Neural progenitor cell (in vitro differentiated cells): ENCODE measurements around the gene MARCHF4. TPM values are rescaled to one million over a fixed set of nuclear protein-coding genes. Genes with fewer than 3 reads are reported as not detected.
A peak's percentile ranks its signal among the peaks of the same experiment; 100 is the strongest.

Experiments
- DNase-seq: peaks from one replicate; pipeline ENCODE4 v3.0.0-alpha.2; 2016; ENCODE audit warnings: low spot score
- H2AFZ ChIP-seq: fragments of 200-600 bp; sonication (generic); replicated peaks from 2 replicates; pipeline ENCODE4 v1.6.1; 2016; ENCODE audit warnings: antibody characterized with exemption
- H3F3A ChIP-seq: fragments of 200-600 bp; sonication (generic); 2 replicates; pipeline ENCODE4 v1.6.1; 2016; ENCODE audit warnings: antibody characterized with exemption, low read depth
- H3K27ac ChIP-seq: fragments of 200-600 bp; sonication (generic); 2 replicates; pipeline ENCODE4 v1.5.1; 2016; ENCODE audit warnings: mild to moderate bottlenecking
- H3K27me3 ChIP-seq: fragments of 200-600 bp; sonication (generic); 2 replicates; pipeline ENCODE4 v1.6.1; 2016; ENCODE audit warnings: mild to moderate bottlenecking, moderate library complexity
- H3K36me3 ChIP-seq: fragments of 200-600 bp; sonication (generic); 2 replicates; pipeline ENCODE4 v1.5.1; 2016
- H3K4me1 ChIP-seq: fragments of 200-600 bp; sonication (generic); 2 replicates; pipeline ENCODE4 v1.6.1; 2016; ENCODE audit warnings: mixed run types
- H3K4me2 ChIP-seq: fragments of 200-600 bp; sonication (generic); 2 replicates; pipeline ENCODE4 v1.6.1; 2016
- H3K4me3 ChIP-seq: fragments of 200-600 bp; sonication (generic); 2 replicates; pipeline ENCODE4 v1.5.1; 2016
- H3K79me2 ChIP-seq: fragments of 200-600 bp; sonication (generic); 2 replicates; pipeline ENCODE4 v1.6.1; 2016; ENCODE audit warnings: low read depth
- H3K9ac ChIP-seq: fragments of 200-600 bp; sonication (generic); 2 replicates; pipeline ENCODE4 v1.6.1; 2016
- H3K9me3 ChIP-seq: fragments of 200-600 bp; sonication (generic); 2 replicates; pipeline ENCODE4 v1.5.1; 2016; ENCODE audit warnings: low read depth
- H4K20me1 ChIP-seq: fragments of 200-600 bp; sonication (generic); 2 replicates; pipeline ENCODE4 v1.6.1; 2016; ENCODE audit warnings: low read depth
- H3K27ac Mint-ChIP-seq: 3 replicates; pipeline ENCODE4 v1.8.0; 2021; ENCODE audit warnings: mixed read lengths
- H3K27me3 Mint-ChIP-seq: 2 replicates; pipeline ENCODE4 v1.8.0; 2022; ENCODE audit warnings: low read depth, mild to moderate bottlenecking, inconsistent platforms, moderate library complexity, mixed read lengths; ENCODE audit not compliant: insufficient read depth
- H3K36me3 Mint-ChIP-seq: 3 replicates; pipeline ENCODE4 v1.8.0; 2021; ENCODE audit warnings: mixed read lengths
- H3K4me1 Mint-ChIP-seq: 3 replicates; pipeline ENCODE4 v1.8.0; 2021; ENCODE audit warnings: mixed read lengths
- H3K4me3 Mint-ChIP-seq: 3 replicates; pipeline ENCODE4 v1.8.0; 2021; ENCODE audit warnings: mild to moderate bottlenecking, moderate library complexity, mixed read lengths
- H3K9me3 Mint-ChIP-seq: 3 replicates; pipeline ENCODE4 v1.8.0; 2020; ENCODE audit warnings: mixed read lengths
- CTCF ChIP-seq: fragments of 200-600 bp; sonication (generic); IDR thresholded peaks from 2 replicates; pipeline ENCODE4 v1.5.1; 2017; ENCODE audit warnings: antibody characterized with exemption, mild to moderate bottlenecking
- EZH2 ChIP-seq: fragments of 200-600 bp; sonication (generic); IDR thresholded peaks from 2 replicates; pipeline ENCODE4 v1.6.1; 2017; ENCODE audit warnings: antibody characterized with exemption, mild to moderate bottlenecking, moderate library complexity
- EZH2phosphoT487 ChIP-seq: fragments of 200-600 bp; sonication (generic); IDR thresholded peaks from 2 replicates; pipeline ENCODE4 v1.6.1; 2017; ENCODE audit warnings: antibody characterized with exemption
- total RNA-seq: library from RNA; depleted of rRNA; stranded (reverse); fragments of >200 nt; gene quantifications from 2 replicates; pipeline ENCODE4 v1.2.3, GENCODE V29; 2015; ENCODE audit warnings: low replicate concordance

Gene MARCHF4
- total RNA-seq, 1 donor from 2014 or later: 0.26 TPM

DNA sequence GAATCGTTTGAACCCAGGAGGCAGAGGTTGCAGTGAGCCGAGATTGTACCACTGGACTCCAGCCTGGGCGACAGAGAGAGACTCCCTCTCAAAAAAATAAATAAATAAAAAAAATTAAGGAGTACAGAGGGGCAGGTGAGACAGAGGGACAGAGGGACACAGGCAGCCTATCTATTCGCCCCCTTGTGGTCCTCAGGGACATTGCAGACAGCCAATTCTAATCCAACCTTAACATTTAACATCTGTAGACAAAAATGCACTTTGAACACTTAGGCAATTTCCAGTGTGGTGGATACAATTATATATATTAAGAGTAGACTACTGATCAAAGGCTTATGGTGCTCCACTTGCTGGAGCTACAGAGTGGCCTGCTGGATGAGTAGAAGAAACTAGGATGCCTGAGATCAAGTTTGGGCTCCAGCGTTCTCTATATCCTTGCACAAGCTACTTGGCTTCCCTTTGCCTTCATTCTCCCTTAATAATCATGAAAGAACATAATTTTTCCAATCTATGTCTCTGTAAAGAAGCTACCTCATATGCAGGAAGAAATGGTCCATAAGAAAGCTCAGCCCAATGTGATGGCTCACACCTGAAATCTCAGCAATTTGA is 31.8 kb upstream of the MARCHF4 start:
- no peaks in the 10 kb centered on the region for H3K9me3 Mint-ChIP-seq
- Histone ChIP-seq H4K20me1 (no peaks in the 10 kb centered on the region), H3K4me2 (no peak overlapping the region), H2AFZ (no peak overlapping the region), H3K9ac (no peak overlapping the region), H3K27ac (no peak overlapping the region), H3K79me2 (no peaks in the 10 kb centered on the region), H3K36me3 (no peaks in the 10 kb centered on the region), H3K4me3 (no peak overlapping the region), H3K9me3 (no peaks in the 10 kb centered on the region), H3K27me3 (no peaks in the 10 kb centered on the region), H3K4me1 (peaks cover 22% of the 10 kb centered on the region), H3F3A (peaks cover 17% of the 10 kb centered on the region)
- peak; percentile 50 for DNase-seq
- H3K4me1 Mint-ChIP-seq: peaks cover 21% of the 10 kb centered on the region
- H3K27me3 Mint-ChIP-seq: peaks cover 4% of the 10 kb centered on the region
- H3K36me3 Mint-ChIP-seq: no peaks in the 10 kb centered on the region
- TF ChIP-seq EZH2phosphoT487: no peak
- TF ChIP-seq EZH2: no peak
- peak; percentile 75 for TF ChIP-seq CTCF
- H3K4me3 Mint-ChIP-seq: no peak overlapping the region
- H3K27ac Mint-ChIP-seq: no peak overlapping the region

DNA sequence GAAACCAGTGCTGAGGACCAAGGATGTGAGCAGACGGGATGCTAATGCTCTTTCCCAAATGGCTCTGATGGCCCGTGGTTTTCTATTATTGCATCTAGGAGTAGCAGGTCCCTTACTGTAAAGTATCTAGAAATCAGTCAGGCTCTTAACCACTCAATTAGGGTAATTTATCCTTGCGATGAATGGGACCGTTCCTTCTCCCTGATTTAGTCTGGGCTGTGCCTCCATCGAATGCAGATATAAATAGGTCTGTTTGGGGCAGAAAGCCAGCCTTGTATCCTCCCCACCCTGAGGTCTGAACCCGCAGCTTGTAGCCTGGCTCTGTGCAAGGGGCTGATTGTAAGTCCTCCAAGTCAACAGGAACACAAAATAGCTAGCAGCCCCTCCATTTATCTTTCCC is 30.5 kb upstream of the MARCHF4 start:
- no peaks in the 10 kb centered on the region for H3K79me2 ChIP-seq
- H4K20me1 ChIP-seq: no peaks in the 10 kb centered on the region
- Mint-ChIP-seq H3K27ac (no peak overlapping the region), H3K27me3 (peaks cover 4% of the 10 kb centered on the region), H3K9me3 (no peaks in the 10 kb centered on the region), H3K4me3 (no peak overlapping the region), H3K4me1 (peaks cover 13% of the 10 kb centered on the region), H3K36me3 (no peaks in the 10 kb centered on the region)
- H3K4me2 ChIP-seq: no peak overlapping the region
- TF ChIP-seq EZH2 (no peak), CTCF (no peak), EZH2phosphoT487 (no peak)
- peak overlapping the region; percentile 18 for H3K27ac ChIP-seq
- peaks cover 13% of the 10 kb centered on the region for H3F3A ChIP-seq
- no peak overlapping the region for H3K9ac ChIP-seq
- peaks cover 18% of the 10 kb centered on the region for H3K4me1 ChIP-seq
- H3K36me3 ChIP-seq: no peaks in the 10 kb centered on the region
- H3K4me3 ChIP-seq: no peak overlapping the region
- no peaks in the 10 kb centered on the region for H3K9me3 ChIP-seq
- peak overlapping the region; percentile 86 for H2AFZ ChIP-seq
- no peak for DNase-seq
- no peaks in the 10 kb centered on the region for H3K27me3 ChIP-seq

DNA sequence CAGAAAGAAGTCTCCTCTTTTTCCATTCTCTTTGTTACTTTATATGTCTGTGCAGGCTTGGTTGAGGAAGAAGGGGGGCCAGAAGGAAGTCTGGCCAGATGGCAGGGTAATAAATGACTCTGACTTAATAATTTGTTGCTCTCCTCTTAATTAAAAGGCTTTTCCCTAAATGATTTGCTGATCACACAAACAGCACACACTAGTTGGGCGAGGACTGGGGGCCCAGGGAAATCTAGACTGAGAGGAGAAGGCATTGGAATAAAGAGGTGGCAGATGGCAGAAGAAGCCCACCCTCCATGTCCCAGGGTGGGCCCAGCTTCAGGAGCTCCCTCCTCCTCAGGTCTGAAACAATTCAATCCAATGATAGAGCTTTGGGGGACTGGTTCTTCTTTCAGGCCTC is 27.3 kb upstream of the MARCHF4 start:
- H3K79me2 ChIP-seq: no peaks in the 10 kb centered on the region
- Mint-ChIP-seq H3K36me3 (no peaks in the 10 kb centered on the region), H3K4me1 (peaks cover 7% of the 10 kb centered on the region), H3K4me3 (no peak overlapping the region), H3K27ac (no peak overlapping the region), H3K27me3 (no peaks in the 10 kb centered on the region), H3K9me3 (no peaks in the 10 kb centered on the region)
- no peak overlapping the region for H2AFZ ChIP-seq
- H3K9me3 ChIP-seq: no peaks in the 10 kb centered on the region
- no peaks in the 10 kb centered on the region for H4K20me1 ChIP-seq
- H3K4me3 ChIP-seq: no peak overlapping the region
- H3K27ac ChIP-seq: no peak overlapping the region
- H3F3A ChIP-seq: peaks cover 13% of the 10 kb centered on the region
- TF ChIP-seq EZH2phosphoT487 (no peak), EZH2 (no peak), CTCF (no peak)
- no peak overlapping the region for H3K9ac ChIP-seq
- H3K27me3 ChIP-seq: no peaks in the 10 kb centered on the region
- H3K4me2 ChIP-seq: no peak overlapping the region
- no peak for DNase-seq
- peaks cover 12% of the 10 kb centered on the region for H3K4me1 ChIP-seq
- no peaks in the 10 kb centered on the region for H3K36me3 ChIP-seq
